HepG2 (cell line): ENCODE results near the gene DST. TPM values are rescaled to one million over a fixed set of nuclear protein-coding genes. Genes with fewer than 3 reads are reported as not detected.

Source experiments
- ATAC-seq: fragments of 200-7000 bp; cut with Tn5 transposase; 3 replicates; pipeline ENCODE4 v1.9.1; 2020; ENCODE audit warnings: mild to moderate bottlenecking, moderate library complexity
- BruUV-seq: library from RNA; stranded (reverse); fragments of 400-500 nt; replicated peaks from 2 replicates; lab custom pipeline; 2021; lab: Mats Ljungman, UMichigan
- CTCF ChIA-PET: fragments of 300-600 bp; formaldehyde crosslinking; extraction: SDS; loops from one replicate; lab custom pipeline; 2021; ENCODE audit warnings: low total read pairs, inconsistent platforms, low intra/inter-chr PET ratio; lab: Yijun Ruan, JAX
- POLR2A ChIA-PET: fragments of 350-600 bp; sonication (Branson Sonifier 250); formaldehyde crosslinking; loops from one replicate; lab custom pipeline; 2020; ENCODE audit warnings: antibody characterized with exemption, inconsistent platforms; lab: Yijun Ruan, JAX
- DNase-seq: peaks from one replicate; pipeline ENCODE4 v3.0.0-alpha.2; 2015; ENCODE audit warnings: low spot score
- FAIRE-seq: peaks from 3 replicates; lab custom pipeline; 2011; peaks lifted over from hg19 to GRCh38; lab: Jason Lieb, UNC
- H2AFZ ChIP-seq: one replicate; pipeline ENCODE4 v1.6.1; 2011; ENCODE audit warnings: low read length, inconsistent platforms
- H3K27ac ChIP-seq: fragments of 300-600 bp; 3 replicates; pipeline ENCODE4 v1.8.0; 2011; ENCODE audit warnings: mixed run types, mild to moderate bottlenecking, mixed read lengths, low read length, inconsistent platforms; ENCODE audit not compliant: insufficient read depth; ENCODE audit errors: extremely low read length
- H3K27me3 ChIP-seq, 2 experiments: fragments of 200-600 bp in 1 of 2; 2 replicates in 1 of 2; 3 replicates in 1 of 2; pipeline versions ENCODE4 v1.6.0 to v1.8.0; 2011; ENCODE audit warnings: low read length in 2 of 2, mild to moderate bottlenecking in 2 of 2, moderate library complexity in 2 of 2, inconsistent platforms in 1 of 2; ENCODE audit not compliant: insufficient read depth in 2 of 2, control insufficient read depth in 1 of 2
- H3K36me3 ChIP-seq, 2 experiments: fragments of 200-600 bp in 1 of 2; replicated peaks in 1 of 2; 2 replicates in 1 of 2; 3 replicates in 1 of 2; pipeline versions ENCODE4 v1.5.1 to v1.8.0; 2011; ENCODE audit warnings: low read length in 2 of 2, inconsistent platforms in 1 of 2; ENCODE audit not compliant: insufficient read depth in 2 of 2, control insufficient read depth in 1 of 2
- H3K4me1 ChIP-seq: 2 replicates; pipeline ENCODE4 v1.5.1; 2012; ENCODE audit warnings: low read length, inconsistent platforms; ENCODE audit not compliant: insufficient read depth
- H3K4me2 ChIP-seq: 2 replicates; pipeline ENCODE4 v1.6.0; 2011; ENCODE audit warnings: low read depth, low read length, inconsistent platforms
- H3K4me3 ChIP-seq, 3 experiments: fragments of 200-600 bp in 1 of 3; sonication (generic), shearing (Covaris generic) in 1 of 3; replicated peaks in 1 of 3; 2 replicates each; pipeline ENCODE4 v1.5.1; 2011 to 2016; ENCODE audit warnings: low read length in 3 of 3, inconsistent platforms in 2 of 3, low read depth in 2 of 3, mild to moderate bottlenecking in 2 of 3, control low read depth in 1 of 3, mixed read lengths in 1 of 3; ENCODE audit not compliant: insufficient read depth in 1 of 3
- H3K79me2 ChIP-seq: one replicate; pipeline ENCODE4 v1.6.1; 2011; ENCODE audit warnings: low read length, inconsistent platforms; ENCODE audit not compliant: insufficient read depth
- H3K9ac ChIP-seq: 2 replicates; pipeline ENCODE4 v1.6.0; 2011; ENCODE audit warnings: mild to moderate bottlenecking, low read depth, low read length, inconsistent platforms; ENCODE audit not compliant: insufficient read depth
- H3K9me3 ChIP-seq: 2 replicates; pipeline ENCODE4 v1.5.1; 2012; ENCODE audit warnings: mild to moderate bottlenecking, low read length
- H4K20me1 ChIP-seq: 2 replicates; pipeline ENCODE4 v1.6.0; 2011; ENCODE audit warnings: inconsistent platforms, mild to moderate bottlenecking, low read length, moderate library complexity; ENCODE audit not compliant: insufficient read depth
- HHEX ChIP-seq: IDR thresholded peaks from 2 replicates; pipeline ENCODE4 v1.6.1; 2016; ENCODE audit warnings: control low read depth
- RFX5 ChIP-seq: IDR thresholded peaks from 2 replicates; pipeline ENCODE4 v1.6.1; 2011; ENCODE audit warnings: low read depth, low read length, improper control_type of control experiment
- SMYD3 ChIP-seq: sonication (generic); formaldehyde crosslinking; IDR thresholded peaks from 2 replicates; pipeline ENCODE4 v1.8.1; 2023; ENCODE audit warnings: mild to moderate bottlenecking, missing genetic modification reagents
- SP4 ChIP-seq: sonication (generic); formaldehyde crosslinking; IDR thresholded peaks from 2 replicates; pipeline ENCODE4 v1.8.1; 2023; ENCODE audit warnings: mild to moderate bottlenecking, missing genetic modification reagents
- ZNF232 ChIP-seq: sonication (generic); formaldehyde crosslinking; IDR thresholded peaks from 2 replicates; pipeline ENCODE4 v1.4.0; 2020; ENCODE audit warnings: missing genetic modification reagents, borderline replicate concordance
- ZSCAN12 ChIP-seq: sonication (generic); formaldehyde crosslinking; IDR thresholded peaks from 2 replicates; pipeline ENCODE4 v1.9.0; 2021; ENCODE audit warnings: mild to moderate bottlenecking, missing genetic modification reagents
- WGBS: methylation state at CpG from one replicate; pipeline ENCODE4 v1.1.6; 2017; ENCODE audit warnings: low lambda C conversion rate; 5-methylcytosine and 5-hydroxymethylcytosine counted together
- in situ Hi-C: cut with HindIII; loops from 2 replicates; pipeline ENCODE4 v1.10.0; 2017; ENCODE audit warnings: low pct_unique_long_range_greater_than_20kb; ENCODE audit not compliant: extremely low pct_ligation_motif_present
- intact Hi-C: fragments of 100-400 bp; cut with micrococcal nuclease; formaldehyde crosslinking; loops from one replicate; pipeline ENCODE4 v1.10.0; 2022; ENCODE audit not compliant: unreplicated experiment
- polyA plus RNA-seq, 8 experiments: library from polyadenylated mRNA; depleted of rRNA in 3 of 8; stranded (reverse) in 7 of 8; unstranded in 1 of 8; fragments of >200 nt; fragmentation: Illumina TruSeq in 4 of 8; extraction: Trizol in 4 of 8; gene quantifications; 2 replicates each; pipeline versions ENCODE4 v1.2.1 to v1.2.3, GENCODE V29; 2011 to 2016; ENCODE audit warnings: low read depth in 4 of 8, missing spikeins in 1 of 8, mixed read lengths in 1 of 8; ENCODE audit not compliant: insufficient read depth in 1 of 8
- total RNA-seq, 5 experiments: library from RNA; depleted of rRNA; stranded (reverse); fragments of >200 nt; fragmentation: Illumina TruSeq; extraction: Trizol; gene quantifications; 2 replicates each; pipeline ENCODE4 v1.2.3, GENCODE V29; 2016; ENCODE audit warnings: low read depth in 1 of 5
- TF ChIP-seq, protein P1 (sequence below): sonication (generic); formaldehyde crosslinking; IDR thresholded peaks from 2 replicates; pipeline ENCODE4 v1.4.0; 2020; ENCODE audit warnings: mild to moderate bottlenecking, low read depth, missing genetic modification reagents
- TF ChIP-seq, protein P2 (sequence below): sonication (generic); formaldehyde crosslinking; IDR thresholded peaks from 2 replicates; pipeline ENCODE4 v1.5.0; 2020; ENCODE audit warnings: missing genetic modification reagents
- TF ChIP-seq, protein P3 (sequence below), 2 experiments: sonication (generic) in 1 of 2; formaldehyde crosslinking in 1 of 2; IDR thresholded peaks; 2 replicates each; pipeline versions ENCODE4 v1.6.1 to v1.9.0; 2014 to 2022; ENCODE audit warnings: antibody characterized with exemption in 1 of 2, borderline replicate concordance in 1 of 2, inconsistent platforms in 1 of 2, low read depth in 1 of 2, missing genetic modification reagents in 1 of 2
- TF ChIP-seq, protein P4 (sequence below): sonication (generic); formaldehyde crosslinking; IDR thresholded peaks from 2 replicates; pipeline ENCODE4 v1.5.1; 2020; ENCODE audit warnings: mild to moderate bottlenecking, missing genetic modification reagents, borderline replicate concordance

Gene DST
- total and polyA plus RNA-seq, 2 of the 13 experiments (the other 11 are each of a cell fraction or from before 2014, with no cell fraction given): 64.4 to 89.0 TPM

DNA sequence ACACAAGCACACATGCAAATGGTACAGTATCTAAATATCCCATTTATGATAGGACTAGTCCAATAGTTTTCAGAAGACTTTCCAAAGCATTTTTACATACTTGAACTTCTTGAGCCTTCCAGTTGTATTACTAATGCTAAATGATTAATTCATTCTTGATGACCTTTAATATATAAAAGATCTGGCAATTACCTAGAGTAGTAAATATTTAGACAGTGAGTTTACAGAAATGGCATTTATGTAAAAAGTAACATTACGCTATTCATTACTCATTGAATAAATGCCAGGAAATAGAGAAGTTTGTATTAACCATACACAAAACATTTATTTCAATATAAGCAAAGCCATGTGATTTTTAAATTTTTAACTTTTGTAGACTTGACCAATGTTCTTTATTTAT, 158.8 kb downstream of the DST start:
- no peak for DNase-seq
- H3K27me3 ChIP-seq: no peaks in the 10 kb centered on the region
- CTCF ChIA-PET: no interaction called here
- in situ Hi-C loops: no loop called here
- TF ChIP-seq HHEX (CRISPR knock-in tag) (no peak), RFX5 (no peak), ZSCAN12 (no peak), SMYD3 (CRISPR knock-in tag) (no peak), ZNF232 (no peak), SP4 (no peak)
- TF ChIP-seq, protein P1, sequence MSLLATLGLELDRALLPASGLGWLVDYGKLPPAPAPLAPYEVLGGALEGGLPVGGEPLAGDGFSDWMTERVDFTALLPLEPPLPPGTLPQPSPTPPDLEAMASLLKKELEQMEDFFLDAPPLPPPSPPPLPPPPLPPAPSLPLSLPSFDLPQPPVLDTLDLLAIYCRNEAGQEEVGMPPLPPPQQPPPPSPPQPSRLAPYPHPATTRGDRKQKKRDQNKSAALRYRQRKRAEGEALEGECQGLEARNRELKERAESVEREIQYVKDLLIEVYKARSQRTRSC (CRISPR knock-in tag): no peak
- TF ChIP-seq, protein P2, sequence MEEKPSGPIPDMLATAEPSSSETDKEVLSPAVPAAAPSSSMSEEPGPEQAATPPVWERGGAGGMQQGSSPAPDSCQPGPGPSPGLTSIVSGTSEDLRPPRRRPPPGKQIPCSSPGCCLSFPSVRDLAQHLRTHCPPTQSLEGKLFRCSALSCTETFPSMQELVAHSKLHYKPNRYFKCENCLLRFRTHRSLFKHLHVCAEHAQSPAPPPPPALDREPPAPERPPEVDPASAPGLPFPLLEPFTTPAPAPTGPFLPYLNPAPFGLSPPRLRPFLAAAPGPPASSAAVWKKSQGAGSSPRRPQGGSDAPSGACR: no peak
- TF ChIP-seq, protein P3, sequence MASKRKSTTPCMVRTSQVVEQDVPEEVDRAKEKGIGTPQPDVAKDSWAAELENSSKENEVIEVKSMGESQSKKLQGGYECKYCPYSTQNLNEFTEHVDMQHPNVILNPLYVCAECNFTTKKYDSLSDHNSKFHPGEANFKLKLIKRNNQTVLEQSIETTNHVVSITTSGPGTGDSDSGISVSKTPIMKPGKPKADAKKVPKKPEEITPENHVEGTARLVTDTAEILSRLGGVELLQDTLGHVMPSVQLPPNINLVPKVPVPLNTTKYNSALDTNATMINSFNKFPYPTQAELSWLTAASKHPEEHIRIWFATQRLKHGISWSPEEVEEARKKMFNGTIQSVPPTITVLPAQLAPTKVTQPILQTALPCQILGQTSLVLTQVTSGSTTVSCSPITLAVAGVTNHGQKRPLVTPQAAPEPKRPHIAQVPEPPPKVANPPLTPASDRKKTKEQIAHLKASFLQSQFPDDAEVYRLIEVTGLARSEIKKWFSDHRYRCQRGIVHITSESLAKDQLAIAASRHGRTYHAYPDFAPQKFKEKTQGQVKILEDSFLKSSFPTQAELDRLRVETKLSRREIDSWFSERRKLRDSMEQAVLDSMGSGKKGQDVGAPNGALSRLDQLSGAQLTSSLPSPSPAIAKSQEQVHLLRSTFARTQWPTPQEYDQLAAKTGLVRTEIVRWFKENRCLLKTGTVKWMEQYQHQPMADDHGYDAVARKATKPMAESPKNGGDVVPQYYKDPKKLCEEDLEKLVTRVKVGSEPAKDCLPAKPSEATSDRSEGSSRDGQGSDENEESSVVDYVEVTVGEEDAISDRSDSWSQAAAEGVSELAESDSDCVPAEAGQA (IDR thresholded peaks at IDR 0.05; ENCODE audit: low read depth): no peak
- TF ChIP-seq, protein P3 (CRISPR knock-in tag; IDR thresholded peaks at IDR 0.05; ENCODE audit: borderline replicate concordance): no peak
- TF ChIP-seq, protein P4, sequence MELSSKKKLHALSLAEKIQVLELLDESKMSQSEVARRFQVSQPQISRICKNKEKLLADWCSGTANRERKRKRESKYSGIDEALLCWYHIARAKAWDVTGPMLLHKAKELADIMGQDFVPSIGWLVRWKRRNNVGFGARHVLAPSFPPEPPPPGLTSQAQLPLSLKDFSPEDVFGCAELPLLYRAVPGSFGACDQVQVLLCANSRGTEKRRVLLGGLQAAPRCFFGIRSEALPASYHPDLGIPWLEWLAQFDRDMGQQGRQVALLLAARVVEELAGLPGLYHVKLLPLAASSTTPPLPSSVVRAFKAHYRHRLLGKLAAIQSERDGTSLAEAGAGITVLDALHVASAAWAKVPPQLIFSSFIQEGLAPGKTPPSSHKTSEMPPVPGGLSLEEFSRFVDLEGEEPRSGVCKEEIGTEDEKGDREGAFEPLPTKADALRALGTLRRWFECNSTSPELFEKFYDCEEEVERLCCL (CRISPR knock-in tag): no peak
- TF ChIP-seq, all 625 proteins: peak for 0
- BruUV-seq: no TSS peak
- POLR2A ChIA-PET: no interaction called here
- Histone ChIP-seq H3K4me3 (no peak overlapping the region), H3K27ac (no peak overlapping the region), H4K20me1 (no peaks in the 10 kb centered on the region), H3K4me1 (peaks cover 16% of the 10 kb centered on the region), H3K9ac (no peak overlapping the region), H2AFZ (no peak overlapping the region), H3K36me3 (peaks cover 10 to 35% of the 10 kb centered on the region in 2 experiments), H3K4me2 (no peak overlapping the region), H3K79me2 (no peaks in the 10 kb centered on the region), H3K9me3 (no peaks in the 10 kb centered on the region)
- no peak for ATAC-seq
- no peak for FAIRE-seq
- 97% methylated on average over 1 of the region's 1 CpG for WGBS
- intact Hi-C loops: loop anchor here (2.0 to 5.0 kb wide), 4 partner anchors 27 to 112 kb away; no protein-coding TSS in a partner anchor
